Hippocampal formation (tissue), 2 donors: ENCODE data around the gene NHERF2.
A peak's percentile ranks its signal among the peaks of the same experiment; 100 is the strongest.

ENCODE experiments used
- DNase-seq, 2 donors: peaks; one replicate each; lab custom pipeline; 2025; lab: John Stamatoyannopoulos, UW

The NHERF2 gene

DNA sequence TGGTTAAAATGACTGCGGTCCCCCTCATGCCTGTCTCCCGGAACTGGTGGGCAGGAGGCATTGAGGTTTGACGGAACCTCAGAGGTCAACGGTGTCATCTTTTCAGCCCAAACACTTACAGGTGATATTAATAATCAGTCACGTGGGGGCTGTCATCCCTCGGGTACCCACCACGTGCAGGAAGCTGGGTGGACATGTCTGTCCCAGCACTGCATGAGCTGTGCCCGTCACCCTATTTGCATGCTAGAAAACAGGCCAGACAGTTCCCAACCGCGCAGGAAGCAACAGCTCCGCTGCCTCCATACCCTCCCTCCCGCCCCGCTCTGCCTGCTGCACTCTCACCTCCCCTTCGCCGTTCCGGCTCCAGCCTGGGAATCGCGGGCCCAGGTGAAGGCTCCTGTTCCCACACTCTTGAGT, 35.6 kb upstream of the NHERF2 start:
- no peak for DNase-seq

- DNase-seq = no peak
Measured at GRCh38 chr16:1991588-1991947, 35.1 kb upstream of the NHERF2 start.

- peak; percentile 67 to 84 for DNase-seq
Measured at GRCh38 chr16:1991948-1992703, 34.6 kb upstream of the NHERF2 start.

- no peak for DNase-seq
Measured at GRCh38 chr16:1992704-1993317, 33.9 kb upstream of the NHERF2 start.

GRCh38 chr16:1993731-1994131, 33.0 kb upstream of the NHERF2 start:
- no peak for DNase-seq

GRCh38 chr16:1997494-1998359, 29.0 kb upstream of the NHERF2 start:
- peak in 1 of 2 donors; percentile 11 for DNase-seq

GRCh38 chr16:1998360-1998835, 28.3 kb upstream of the NHERF2 start:
- DNase-seq = no peak

DNA sequence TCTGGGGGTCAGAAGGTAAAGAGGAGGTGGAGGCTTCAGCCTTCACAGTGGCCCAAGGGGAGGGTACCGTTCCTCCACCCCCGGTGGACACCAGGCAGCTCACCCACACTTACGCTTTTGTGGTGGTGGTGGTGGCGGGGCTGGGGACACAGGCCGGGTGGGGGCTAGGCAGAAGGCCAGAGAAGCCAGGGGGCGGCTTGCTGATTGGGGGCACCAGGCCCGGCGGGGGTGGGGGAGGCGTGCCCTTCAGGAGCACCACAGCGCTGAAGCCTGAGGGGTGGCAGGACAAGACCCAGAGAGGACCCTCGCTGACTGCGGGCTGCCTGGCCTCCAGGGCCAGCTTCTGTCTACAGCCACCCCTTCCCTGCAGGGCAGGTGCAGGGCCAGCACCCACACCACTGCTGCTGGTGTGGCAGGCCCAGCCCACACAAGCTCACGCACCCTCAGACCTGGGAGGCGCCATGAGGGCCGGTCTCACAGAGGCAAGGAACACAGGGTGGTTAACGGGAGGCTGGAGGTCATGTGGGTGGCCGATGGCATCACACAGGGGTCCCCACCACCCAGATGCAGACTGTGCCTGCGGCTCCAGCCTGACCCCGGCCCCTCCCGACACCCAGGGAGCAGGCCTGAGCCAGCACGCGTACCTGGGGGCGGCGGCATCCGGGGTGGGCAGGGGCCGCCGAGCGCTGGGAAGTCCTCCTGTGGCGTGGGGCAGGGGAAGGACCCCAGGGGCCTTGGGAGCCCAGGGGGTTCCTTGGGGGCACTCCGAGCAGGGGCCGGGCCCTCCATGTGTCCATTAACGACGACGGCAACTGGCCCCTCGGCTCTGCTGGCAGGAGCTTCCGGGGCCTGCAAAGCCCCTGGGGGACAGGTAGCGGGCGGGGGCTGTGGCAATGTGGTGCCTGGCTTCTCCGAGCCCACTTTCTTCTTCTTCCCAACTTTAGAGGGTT, 27.6 kb upstream of the NHERF2 start:
- no peak for DNase-seq

DNA sequence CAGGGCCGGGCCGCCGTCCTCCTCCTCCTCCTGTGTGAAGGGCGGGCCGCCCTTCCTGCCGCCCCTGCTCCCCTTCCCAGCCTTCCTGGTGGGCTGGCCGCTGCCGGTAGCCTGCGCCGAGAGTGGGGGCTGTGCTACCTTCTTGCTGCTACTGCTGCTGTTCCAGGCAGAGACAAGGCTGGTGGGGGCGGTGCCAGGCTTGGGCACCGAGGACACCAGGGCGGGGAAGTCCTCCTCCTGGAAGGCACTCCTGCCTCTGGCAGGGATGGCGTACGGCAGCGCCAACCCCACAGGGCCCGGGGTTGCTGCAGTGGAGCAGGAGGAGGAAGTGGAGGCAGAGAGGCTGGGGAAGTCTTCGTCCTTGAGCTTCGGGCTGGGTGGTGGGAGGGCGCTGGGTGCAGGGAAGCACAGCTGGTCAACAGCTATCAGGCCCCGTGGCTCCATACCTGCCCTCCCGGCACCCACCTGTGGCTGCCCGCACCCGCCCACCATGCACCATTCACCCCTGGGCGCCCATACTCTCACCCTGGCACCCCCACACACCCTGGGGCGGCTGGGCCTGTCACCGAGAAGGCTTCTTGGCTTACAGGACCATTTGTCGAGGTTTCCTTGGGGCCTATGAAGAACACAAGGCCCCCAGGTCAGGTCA, 26.7 kb upstream of the NHERF2 start:
- no peak for DNase-seq

GRCh38 chr16:2001035-2001434, 25.7 kb upstream of the NHERF2 start:
- no peak for DNase-seq

DNA sequence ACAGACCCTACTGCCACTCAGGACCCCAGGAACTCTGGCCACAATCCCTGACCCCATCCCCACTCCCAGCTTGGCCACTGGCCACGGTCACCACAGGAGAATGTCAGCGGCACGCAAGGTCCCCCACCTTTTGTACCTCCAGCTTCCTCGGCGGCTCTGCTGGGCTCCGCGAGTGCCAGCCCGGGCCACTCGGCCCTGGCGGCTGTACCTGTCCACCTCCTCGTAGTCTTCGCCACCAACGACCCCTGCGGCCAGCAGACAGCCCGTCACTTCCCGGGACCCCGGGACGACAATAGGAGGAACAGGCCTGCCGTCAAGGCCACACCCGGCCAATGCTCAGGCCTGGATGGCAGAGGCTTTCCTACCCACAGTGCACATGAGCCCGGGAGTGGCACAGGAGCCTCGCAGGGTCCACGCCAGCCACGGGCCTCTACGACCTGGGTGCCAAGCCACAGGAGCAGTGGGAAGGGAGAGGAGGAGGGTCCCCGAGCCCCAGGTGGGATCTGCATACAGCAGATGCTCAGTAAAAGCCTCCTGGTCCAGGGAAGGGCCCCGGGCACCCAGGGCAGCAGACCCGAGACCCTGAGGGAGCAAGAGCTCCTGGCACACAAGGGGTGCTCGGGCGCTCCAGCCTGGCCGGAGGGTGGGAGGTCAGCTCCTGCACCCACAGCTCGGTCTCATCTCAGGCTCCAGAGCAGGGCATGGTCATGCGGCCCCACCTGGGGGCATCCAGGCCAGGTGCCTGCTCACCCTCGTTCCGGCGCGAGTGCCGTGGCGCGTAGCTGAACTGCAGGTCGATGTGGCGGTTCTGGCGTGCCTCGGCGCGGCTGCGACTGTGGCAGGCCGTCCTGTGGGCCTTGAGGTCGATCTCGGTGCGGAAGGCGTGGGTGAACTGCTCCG, 25.0 kb upstream of the NHERF2 start:
- no peak for DNase-seq

GRCh38 chr16:2002406-2003230, 24.1 kb upstream of the NHERF2 start:
- no peak for DNase-seq

DNA sequence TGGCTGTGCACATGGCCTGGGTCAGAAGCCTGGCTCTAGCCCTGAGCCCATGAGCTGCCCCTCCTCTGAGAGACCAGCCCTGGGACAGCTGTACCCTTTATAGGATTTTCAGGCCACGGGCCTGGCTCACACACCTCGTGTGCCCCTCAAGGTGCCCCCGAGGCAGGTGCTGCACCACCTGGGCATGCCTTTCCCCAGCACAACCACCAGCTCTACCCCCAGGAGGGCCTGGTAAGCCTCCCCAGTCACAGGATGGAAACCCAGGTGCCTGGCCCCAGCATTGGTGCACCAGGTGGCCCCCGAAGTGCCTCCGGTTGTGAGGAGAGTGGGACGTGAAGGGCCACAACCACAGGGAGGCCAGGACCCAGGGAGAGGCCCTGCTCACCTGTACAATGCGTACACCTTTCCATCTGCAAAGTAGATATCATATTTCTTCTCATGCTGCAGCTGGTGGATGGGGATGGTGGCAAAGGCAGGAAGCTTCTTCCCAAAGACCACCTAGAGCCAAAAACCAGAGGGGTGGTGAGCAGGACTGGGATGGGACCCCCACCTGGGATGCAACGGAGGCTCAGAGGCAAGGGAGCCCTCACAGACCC, 23.4 kb upstream of the NHERF2 start:
- no peak for DNase-seq

DNA sequence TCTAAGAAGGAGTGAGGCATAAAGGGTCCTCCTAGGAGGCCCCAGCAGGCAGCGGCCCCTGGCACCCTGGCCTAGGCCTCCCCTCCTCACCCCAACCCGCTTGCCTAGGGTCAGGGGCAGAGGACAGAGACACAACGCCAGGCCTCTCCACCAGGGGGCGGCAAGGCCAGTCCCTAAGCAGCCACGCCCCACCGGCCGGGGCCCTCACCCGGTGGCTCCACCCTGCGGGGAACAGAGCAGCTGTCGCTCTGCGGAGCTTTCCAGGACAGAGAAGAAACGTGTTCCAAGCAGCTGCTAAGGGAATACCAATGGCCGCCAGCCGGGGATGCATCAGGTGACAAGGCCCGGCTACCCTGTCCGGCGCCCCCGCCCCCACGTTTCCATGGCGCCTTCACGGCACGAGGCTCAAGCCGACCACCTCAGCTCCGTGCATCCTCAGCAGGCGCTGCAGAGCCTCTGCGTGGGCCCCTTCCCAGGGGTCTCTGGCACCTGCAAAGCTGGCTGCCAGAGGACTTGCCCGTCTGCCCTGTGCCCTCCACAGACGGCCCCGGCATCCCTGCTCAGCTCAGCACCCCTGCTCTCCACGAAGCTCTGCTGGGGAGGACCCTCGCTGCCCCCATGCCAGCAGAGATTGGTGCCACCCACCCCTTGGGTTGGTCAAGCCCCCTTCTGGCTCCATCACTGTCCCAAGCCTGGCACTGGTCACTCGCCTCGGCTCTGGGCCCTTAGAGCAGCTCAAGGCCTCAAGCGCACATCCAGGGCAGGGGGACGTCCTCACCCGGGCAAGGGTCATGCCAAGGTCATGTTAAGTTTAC, 22.7 kb upstream of the NHERF2 start:
- DNase-seq = peak; percentile 34 to 52

GRCh38 chr16:2004795-2005517, 21.7 kb upstream of the NHERF2 start:
- DNase-seq = no peak

GRCh38 chr16:2005646-2006045, 21.1 kb upstream of the NHERF2 start:
- peak in 1 of 2 donors; percentile 19 for DNase-seq

GRCh38 chr16:2006317-2006716, 20.4 kb upstream of the NHERF2 start:
- DNase-seq = no peak
